T-helper 2 cell treated with Interferon-gamma antibody and Interleukin-4, amounts not matched to agents 100 ng/mL and 5 ng/mL, for 36 hours (primary cell): Measurements from ENCODE around the gene ATP6V1C2. TPM values are rescaled to one million over a fixed set of nuclear protein-coding genes. Genes with fewer than 3 reads are reported as not detected.
"Not testable (repeated sequence)": the region's sequence is repeated elsewhere in the genome, so short reads cannot be mapped to it uniquely, and the experiment has no call there.

Source experiments
- intact Hi-C: fragments of 100-400 bp; cut with micrococcal nuclease; formaldehyde crosslinking; loops from one replicate; pipeline ENCODE4 v1.15.1; 2023
- total RNA-seq: library from RNA; stranded (reverse); gene quantifications from 2 replicates; pipeline ENCODE4 v1.2.3, GENCODE V29; 2022

The ATP6V1C2 gene
- total RNA-seq, 1 donor from 2014 or later = not detected

GRCh38 chr2:10812362-10813162 lies 91.1 kb downstream of the ATP6V1C2 start, which contains the start of gene PDIA6:
Gene PDIA6, minus strand, starts transcription at chr2:10812785. Its CDS starts 89 bp downstream, at chr2:10812696.
- intact Hi-C loops = loop anchor here (2.0 to 5.0 kb wide), 6 partner anchors 120 to 940 kb away; partner anchors contain the start of genes HPCAL1, ODC1, ROCK2 and RRM2

GRCh38 chr2:10813163-10814138 lies 92.0 kb downstream of the ATP6V1C2 start:
- intact Hi-C loops = loop anchor here (2.0 to 5.0 kb wide), 6 partner anchors 121 to 939 kb away; partner anchors contain the start of genes HPCAL1, ODC1, ROCK2 and RRM2

DNA sequence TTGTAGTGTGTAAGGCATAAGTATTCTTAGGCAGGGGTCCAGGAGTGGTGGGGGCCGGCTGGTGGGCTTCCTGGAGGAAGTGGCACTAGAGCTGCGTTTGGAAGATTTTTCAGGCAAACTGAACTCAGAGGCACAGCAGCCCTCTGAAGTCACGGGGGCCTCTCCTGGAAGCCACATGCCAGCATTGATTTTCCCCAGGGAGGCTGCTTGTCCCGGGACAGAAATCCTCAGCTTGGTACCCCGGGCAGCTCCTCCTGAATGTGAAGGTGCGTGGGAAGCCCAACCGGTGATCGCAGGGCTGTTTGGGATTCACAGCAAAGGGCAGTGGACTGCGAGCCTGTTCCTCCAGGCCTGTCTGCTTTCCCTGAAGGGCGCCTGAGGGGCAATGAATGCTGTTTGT lies 92.7 kb downstream of the ATP6V1C2 start:
- intact Hi-C loops = loop anchor here (5.0 kb wide), 5 partner anchors 122 to 938 kb away; partner anchors contain the start of genes HPCAL1, ODC1 and RRM2

DNA sequence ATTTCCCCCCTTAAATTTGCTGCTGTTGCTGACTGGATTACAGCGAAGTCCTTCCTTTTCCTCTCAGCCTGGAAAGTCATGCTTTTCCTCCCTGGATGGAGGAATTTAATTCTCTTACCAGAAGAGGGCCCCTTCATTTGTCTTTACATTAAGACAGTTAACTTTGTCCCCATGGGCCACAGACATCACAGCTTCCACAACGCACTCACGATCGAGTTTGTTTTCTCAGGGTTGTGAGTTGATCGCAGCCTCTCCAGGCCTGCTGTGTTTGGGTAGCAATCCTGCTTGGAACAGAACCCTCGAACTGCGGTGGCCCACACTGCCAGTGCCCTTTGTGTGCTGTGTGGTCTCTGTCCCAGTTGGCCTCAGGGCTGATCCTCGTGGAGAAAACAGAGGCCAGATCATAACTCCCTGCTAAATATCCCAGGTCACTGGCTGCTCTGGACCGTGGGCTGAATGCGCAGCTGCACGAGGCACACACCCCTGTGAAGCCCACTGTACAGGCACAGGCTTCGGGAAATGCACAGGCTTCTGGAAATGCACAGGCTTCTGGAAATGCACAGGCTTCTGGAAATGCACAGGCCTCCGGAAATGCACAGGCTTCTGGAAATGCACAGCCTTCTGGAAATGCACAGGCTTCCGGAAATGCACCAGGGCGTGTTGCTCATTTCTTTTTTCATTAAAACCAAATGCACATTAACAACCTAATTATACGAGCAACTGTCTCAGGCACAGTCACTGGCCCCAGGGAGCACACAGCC lies 93.3 kb downstream of the ATP6V1C2 start:
- intact Hi-C loops = loop anchor here (5.0 kb wide), 5 partner anchors 122 to 938 kb away; partner anchors contain the start of genes HPCAL1, ODC1 and RRM2

GRCh38 chr2:10817413-10817812 lies 96.0 kb downstream of the ATP6V1C2 start:
- intact Hi-C loops = no loop called here

DNA sequence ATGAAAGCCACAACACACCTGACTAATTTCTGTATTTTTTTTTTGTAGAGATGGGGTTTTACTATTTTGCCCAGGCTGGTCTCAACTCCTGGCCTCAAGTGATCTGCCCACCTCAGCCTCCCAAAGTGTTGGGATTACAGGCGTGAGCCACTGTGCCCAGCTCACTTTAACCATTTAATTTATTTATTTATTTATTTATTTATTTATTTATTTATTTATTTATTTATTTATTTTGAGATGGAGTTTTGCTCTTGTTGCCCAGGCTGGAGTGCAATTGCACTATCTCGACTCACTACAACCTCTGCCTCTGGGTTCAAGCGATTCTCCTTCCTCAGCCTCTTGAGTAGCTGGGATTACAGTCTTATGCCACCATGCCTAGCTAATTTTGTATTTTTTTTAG lies 96.9 kb downstream of the ATP6V1C2 start:
- intact Hi-C loops = not testable (repeated sequence)

GRCh38 chr2:10818984-10819383 lies 97.6 kb downstream of the ATP6V1C2 start:
- intact Hi-C loops = no loop called here

DNA sequence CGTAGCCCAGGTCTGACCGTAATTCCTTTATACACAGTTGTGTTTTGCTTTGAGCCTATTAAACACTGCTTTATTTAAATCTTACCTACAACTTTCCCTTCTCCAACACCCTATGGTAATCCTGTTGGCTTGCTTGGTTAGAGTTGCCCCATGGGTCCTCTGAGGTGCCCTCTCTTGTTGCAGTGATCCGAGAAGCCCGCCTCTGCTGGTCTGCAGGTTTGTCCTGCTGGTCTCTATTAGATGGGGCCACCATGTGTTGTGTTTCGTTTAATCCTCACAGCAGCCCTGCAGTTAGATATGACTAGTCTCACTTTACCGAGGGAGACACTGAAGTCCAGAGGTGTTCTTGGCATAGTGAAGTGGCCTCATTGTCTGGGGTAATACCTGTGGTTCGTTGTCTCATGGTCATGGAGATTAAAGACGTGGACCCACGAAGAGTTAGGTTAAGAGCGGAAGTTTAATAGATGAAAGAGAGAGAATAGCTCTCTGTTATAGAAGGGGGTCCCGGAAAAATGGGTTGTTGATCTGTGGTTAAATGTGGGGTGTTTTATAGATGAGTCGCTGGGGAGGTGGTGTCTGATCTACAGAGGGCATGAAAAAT lies 98.4 kb downstream of the ATP6V1C2 start:
- intact Hi-C loops = no loop called here

DNA sequence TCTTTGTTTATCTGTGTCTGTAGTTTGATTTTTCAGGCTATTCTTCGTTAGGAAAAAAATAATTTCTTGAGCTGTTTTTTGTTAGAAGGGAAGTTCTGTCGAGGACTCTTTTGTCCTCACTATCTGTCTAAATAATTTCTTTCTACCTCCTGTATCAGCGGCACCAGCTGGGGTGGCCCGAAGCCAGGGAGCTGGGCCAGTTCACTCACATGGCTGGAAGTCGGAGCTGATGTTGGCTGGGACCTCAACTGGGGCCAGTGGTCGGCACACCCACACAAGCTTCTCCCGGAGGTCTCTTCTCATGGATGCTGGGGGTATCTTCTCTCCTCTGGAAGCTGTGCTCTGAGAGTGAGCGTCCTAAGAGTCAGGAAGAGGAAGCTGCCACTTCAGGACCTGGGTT lies 99.1 kb downstream of the ATP6V1C2 start:
- intact Hi-C loops = no loop called here

- intact Hi-C loops = no loop called here
Measured at GRCh38 chr2:10820978-10821695, 99.7 kb downstream of the ATP6V1C2 start.

DNA sequence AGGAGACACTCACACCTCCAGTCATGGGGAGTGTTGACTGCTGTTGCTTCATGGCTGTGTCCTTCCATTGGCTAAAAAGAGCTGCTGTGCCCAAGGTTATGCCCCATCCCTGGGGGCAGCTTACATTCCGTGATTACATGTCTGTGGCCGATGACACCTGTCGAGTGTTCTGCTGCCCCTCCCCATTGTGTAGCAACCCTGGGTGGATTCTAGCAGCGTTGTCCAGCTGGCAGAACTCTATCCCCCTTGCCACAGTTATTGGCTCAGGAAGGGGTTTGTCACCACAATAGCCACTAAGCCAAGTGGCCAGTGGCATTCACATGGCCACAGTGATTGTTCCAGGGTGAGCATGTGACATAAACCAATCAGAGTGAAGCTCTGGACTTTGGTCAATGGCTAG lies 102.8 kb downstream of the ATP6V1C2 start:
- intact Hi-C loops = no loop called here

DNA sequence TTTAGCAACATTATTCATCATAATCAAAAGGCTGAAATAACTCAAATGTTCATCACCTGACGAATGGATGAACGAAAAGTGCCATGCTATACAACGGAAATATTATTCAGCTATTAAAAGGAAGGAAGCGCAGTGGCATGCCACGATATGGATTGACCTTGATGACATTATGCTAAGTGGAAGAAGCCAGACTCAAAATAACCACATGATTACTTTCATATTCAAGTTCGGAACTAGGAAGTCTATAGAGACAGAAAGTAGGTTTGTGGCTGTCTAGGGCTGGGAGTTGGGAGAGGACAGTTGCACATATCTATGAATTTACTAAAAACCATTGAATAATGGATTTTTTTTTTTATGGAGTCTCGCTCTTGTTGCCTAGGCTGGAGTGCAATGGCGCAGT lies 104.6 kb downstream of the ATP6V1C2 start:
- intact Hi-C loops = no loop called here

DNA sequence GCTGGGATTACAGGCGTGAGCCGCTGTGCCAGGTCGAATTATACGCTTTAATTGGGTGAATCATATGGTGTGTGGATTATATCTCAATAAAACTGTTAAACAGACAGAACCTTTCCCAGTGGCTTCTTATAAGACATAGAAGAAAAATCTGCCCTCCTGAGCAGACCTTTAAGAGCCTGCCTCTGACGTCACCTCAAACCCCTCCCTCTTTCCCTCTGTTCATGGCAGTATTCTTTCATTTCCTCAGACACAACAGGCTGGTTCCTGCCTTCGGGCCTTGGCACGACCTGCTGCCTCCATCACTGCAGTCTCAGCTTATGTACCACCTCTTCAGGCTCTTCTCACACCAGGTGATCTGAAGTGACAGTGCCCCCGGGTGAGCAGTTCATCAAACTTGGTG lies 105.2 kb downstream of the ATP6V1C2 start:
- intact Hi-C loops = no loop called here

- intact Hi-C loops = no loop called here
Measured at GRCh38 chr2:10828346-10828745, 106.9 kb downstream of the ATP6V1C2 start.

DNA sequence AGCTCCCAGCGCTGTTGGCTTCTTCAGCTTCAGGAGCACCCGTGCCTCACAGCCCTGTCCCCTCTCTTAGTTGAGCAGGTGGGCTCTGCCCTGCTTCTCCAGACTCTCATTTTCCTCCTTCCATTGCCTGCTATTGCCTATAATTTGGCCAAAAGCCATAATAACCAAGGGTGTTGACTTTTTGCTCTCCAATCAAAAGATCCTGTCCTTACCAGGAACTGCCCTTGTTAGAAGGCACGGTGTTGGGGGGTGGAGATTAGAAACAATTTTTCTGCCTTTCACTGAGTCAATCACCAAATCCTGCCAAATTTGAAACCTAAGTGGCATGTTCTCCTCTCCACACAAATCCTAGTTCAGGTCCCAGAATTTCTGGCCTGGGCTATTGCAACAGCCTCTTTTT lies 107.9 kb downstream of the ATP6V1C2 start:
- intact Hi-C loops = no loop called here

- intact Hi-C loops = no loop called here
Measured at GRCh38 chr2:10830203-10830602, 108.8 kb downstream of the ATP6V1C2 start.

DNA sequence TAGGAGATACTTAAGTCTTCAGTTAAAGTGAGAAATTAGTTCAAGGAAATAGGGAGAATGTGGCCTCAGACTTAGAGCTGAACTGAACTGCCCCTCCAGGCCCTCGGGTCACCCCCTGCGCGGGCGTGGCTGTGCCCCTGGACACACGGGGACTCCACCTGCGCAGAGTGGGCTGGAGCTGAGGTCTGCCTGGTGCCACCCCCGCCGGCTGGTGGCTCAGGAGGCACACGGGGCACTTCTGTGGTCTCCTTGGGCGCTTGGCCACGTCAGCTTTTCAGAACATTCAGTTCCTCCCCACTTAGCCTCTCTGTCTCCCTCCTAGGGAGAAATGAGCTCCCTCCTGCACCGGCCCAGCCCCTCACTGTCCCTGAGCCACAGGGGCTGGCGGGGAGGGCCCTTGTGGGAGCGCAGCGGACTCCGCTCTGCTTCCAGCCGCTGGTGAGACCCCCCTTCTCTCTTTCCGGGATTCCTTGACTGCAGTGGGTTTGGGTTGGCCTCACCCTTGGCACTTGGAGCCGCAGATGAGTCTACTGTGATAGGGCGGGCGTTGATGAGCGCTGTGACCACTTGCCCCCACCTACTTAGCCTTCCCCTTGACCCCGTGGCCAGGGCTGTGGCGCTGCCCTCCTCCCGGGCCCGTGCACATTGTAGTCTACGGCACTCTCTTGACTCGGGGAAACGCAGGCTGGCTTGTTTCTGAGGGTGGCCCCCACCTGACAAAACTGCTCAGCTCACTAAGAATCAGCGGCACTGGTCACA lies 109.4 kb downstream of the ATP6V1C2 start:
- intact Hi-C loops = no loop called here

DNA sequence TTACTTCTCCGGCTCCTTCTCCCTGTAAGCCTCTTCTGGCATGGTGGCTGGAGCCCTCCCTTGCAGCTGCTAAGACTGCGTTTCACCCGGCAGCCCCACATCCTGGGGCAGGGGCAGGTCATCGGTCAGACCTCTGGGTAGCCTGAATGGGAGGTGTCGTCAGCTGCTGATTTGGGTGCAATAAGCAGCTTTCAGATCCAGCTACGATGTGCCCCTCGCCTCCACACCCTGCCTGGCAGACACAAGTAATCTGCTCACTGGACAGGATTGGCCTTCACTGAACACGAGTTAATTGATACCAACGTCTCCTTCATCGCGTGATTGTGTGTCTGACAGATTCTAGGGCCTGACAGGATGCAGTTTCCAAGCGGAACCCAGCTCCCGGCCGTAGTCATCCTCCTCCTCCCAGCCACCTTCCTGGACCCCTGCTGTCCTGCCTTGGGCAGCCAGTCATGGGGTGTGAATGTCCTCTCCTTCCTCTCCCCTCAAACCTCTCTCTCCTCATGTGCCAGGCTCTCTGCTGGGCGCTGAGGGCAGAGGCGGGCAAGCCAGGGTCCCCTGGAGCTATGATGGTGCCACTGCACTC lies 110.1 kb downstream of the ATP6V1C2 start:
- intact Hi-C loops = no loop called here
